C4-2B (cell line): ENCODE results near the gene ARHGAP26.

Experiments
- ZFX ChIP-seq: fragments of 450-650 bp; IDR thresholded peaks from 2 replicates; pipeline ENCODE4 v1.6.1; 2017
- TF ChIP-seq, protein P1 (sequence below): fragments of 450-650 bp; conservative IDR thresholded peaks from 2 replicates; pipeline ENCODE4 v1.5.1; 2017; ENCODE audit warnings: mild to moderate bottlenecking

DNA sequence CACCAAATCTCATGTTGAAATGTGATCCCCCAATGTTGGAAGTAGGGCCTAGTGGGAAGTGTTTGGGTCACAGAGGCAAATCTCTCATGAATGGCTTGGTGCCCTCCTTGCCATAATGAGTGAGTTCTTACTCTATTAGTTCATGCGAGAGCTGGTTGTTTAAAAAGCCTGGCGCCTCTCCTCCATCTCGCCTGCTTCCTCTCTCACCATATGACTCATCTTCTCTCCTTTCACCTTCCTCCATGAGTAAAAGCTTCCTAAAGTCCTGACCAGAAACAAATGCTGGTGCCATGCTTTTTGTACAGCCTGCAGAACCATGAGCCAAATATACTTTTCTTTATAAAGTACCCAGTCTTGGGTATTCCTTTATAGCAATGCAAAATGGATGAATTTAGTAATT is 20.9 kb upstream of the ARHGAP26 start:
- TF ChIP-seq, protein P1, sequence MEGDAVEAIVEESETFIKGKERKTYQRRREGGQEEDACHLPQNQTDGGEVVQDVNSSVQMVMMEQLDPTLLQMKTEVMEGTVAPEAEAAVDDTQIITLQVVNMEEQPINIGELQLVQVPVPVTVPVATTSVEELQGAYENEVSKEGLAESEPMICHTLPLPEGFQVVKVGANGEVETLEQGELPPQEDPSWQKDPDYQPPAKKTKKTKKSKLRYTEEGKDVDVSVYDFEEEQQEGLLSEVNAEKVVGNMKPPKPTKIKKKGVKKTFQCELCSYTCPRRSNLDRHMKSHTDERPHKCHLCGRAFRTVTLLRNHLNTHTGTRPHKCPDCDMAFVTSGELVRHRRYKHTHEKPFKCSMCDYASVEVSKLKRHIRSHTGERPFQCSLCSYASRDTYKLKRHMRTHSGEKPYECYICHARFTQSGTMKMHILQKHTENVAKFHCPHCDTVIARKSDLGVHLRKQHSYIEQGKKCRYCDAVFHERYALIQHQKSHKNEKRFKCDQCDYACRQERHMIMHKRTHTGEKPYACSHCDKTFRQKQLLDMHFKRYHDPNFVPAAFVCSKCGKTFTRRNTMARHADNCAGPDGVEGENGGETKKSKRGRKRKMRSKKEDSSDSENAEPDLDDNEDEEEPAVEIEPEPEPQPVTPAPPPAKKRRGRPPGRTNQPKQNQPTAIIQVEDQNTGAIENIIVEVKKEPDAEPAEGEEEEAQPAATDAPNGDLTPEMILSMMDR: no peak
- TF ChIP-seq ZFX: no peak
